Mucosa of descending colon (tissue), 3 donors: Measurements from ENCODE around the gene ACTN4. TPM values are rescaled to one million over a fixed set of nuclear protein-coding genes. Genes with fewer than 3 reads are reported as not detected.

Experiments
- ATAC-seq: fragments of 200-7000 bp; cut with Tn5 transposase; one replicate; pipeline ENCODE4 v1.9.1; 2020; ENCODE audit warnings: mild to moderate bottlenecking, moderate library complexity
- DNase-seq, 3 donors: peaks; one replicate each; pipeline ENCODE4 v3.0.0-alpha.2; 2020
- H3K36me3 ChIP-seq: fragments of 200-600 bp; one replicate; pipeline ENCODE4 v1.8.0; 2021; ENCODE audit warnings: low read depth, mild to moderate bottlenecking
- H3K4me1 ChIP-seq: fragments of 200-600 bp; one replicate; pipeline ENCODE4 v1.8.0; 2021; ENCODE audit warnings: low read depth, mild to moderate bottlenecking
- H3K4me3 ChIP-seq: fragments of 200-600 bp; one replicate; pipeline ENCODE4 v1.8.0; 2021; ENCODE audit warnings: mild to moderate bottlenecking
- H3K9me3 ChIP-seq: fragments of 200-600 bp; one replicate; pipeline ENCODE4 v1.8.0; 2021; ENCODE audit warnings: mild to moderate bottlenecking
- CTCF ChIP-seq: fragments of 200-600 bp; IDR thresholded peaks from one replicate; pipeline ENCODE4 v1.8.0; 2022; ENCODE audit warnings: antibody characterized with exemption, mild to moderate bottlenecking
- intact Hi-C, 2 donors: fragments of 100-400 bp; cut with DNase I in 1 of 2; cut with micrococcal nuclease in 1 of 2; formaldehyde crosslinking; loops; one replicate each; pipeline versions ENCODE4 v1.11.0 to v1.11.1; 2022; cut with DNase I, micrococcal nuclease
- total RNA-seq, 3 donors: library from RNA; stranded (reverse); fragmentation: NEBNext Ultra II Directional in 2 of 3; extraction: Animal tissue kit (Norgen Biotek cat#: 25700) in 2 of 3; gene quantifications; one replicate each; pipeline versions ENCODE4 v1.2.1 to v1.2.4, GENCODE V29; 2021 to 2023
- donor health status: DM: no; HTN: no; CAD: no; lungs with moderate emphysema.
- donor health status: DM: no; HTN: no; CAD: no.
- donor health status: DM: no; HTN: yes; CAD: no.

Gene ACTN4
- total RNA-seq, 3 donors from 2014 or later, result 566 to 1,080 (median 1,014) TPM

- ATAC-seq (no peak), DNase-seq (no peak)
- H3K9me3 ChIP-seq, result no peaks in the 10 kb centered on the region
- H3K4me3 ChIP-seq, result no peak overlapping the region
- TF ChIP-seq CTCF, result no peak
- H3K4me1 ChIP-seq, result no peaks in the 10 kb centered on the region
- intact Hi-C loops, result no loop called here
- no peaks in the 10 kb centered on the region for H3K36me3 ChIP-seq
These were observed 131.3 kb downstream of the ACTN4 start for GRCh38 chr19:38778733-38779132.

GRCh38 chr19:38780443-38780842 is 133.0 kb downstream of the ACTN4 start:
- no peaks in the 10 kb centered on the region for H3K36me3 ChIP-seq
- H3K4me3 ChIP-seq, result no peak overlapping the region
- TF ChIP-seq CTCF, result no peak
- ATAC-seq (no peak), DNase-seq (no peak)
- intact Hi-C loops, result no loop called here
- H3K4me1 ChIP-seq, result no peaks in the 10 kb centered on the region
- H3K9me3 ChIP-seq, result no peaks in the 10 kb centered on the region

- H3K36me3 ChIP-seq, result no peaks in the 10 kb centered on the region
- no peaks in the 10 kb centered on the region for H3K9me3 ChIP-seq
- no peak for DNase-seq
- TF ChIP-seq CTCF, result no peak
- H3K4me1 ChIP-seq, result no peaks in the 10 kb centered on the region
- no peak for ATAC-seq
- no peak overlapping the region for H3K4me3 ChIP-seq
- intact Hi-C loops, result no loop called here
These were observed 133.6 kb downstream of the ACTN4 start for GRCh38 chr19:38781058-38781457.

Other genes with a start within 250 kb of the ACTN4 start
- gene FAM98C, start 244.6 kb upstream of the ACTN4 start, total RNA-seq, result 10 to 100 TPM; 24.1 to 42.3 (median 30.1) TPM
- 1 to 10 TPM in 2 of 3 donors, under 1 TPM in 1; 0.55 to 2.3 (median 2.0) TPM for gene RASGRP4, start 221.4 kb upstream of the ACTN4 start, total RNA-seq
- gene RYR1, start 214.0 kb upstream of the ACTN4 start, total RNA-seq, result 1 to 10 TPM in 2 of 3 donors, under 1 TPM in 1; 0.46 to 2.5 (median 1.3) TPM
- 10 to 100 TPM in 1 of 3 donors, 1 to 10 TPM in 2; 6.9 to 10.6 (median 7.4) TPM for gene MAP4K1, start 29.7 kb upstream of the ACTN4 start, total RNA-seq
- gene EIF3K, start 28.5 kb upstream of the ACTN4 start, total RNA-seq, result 100 to 1,000 TPM; 338 to 393 (median 350) TPM
- gene CAPN12, start 96.8 kb downstream of the ACTN4 start, total RNA-seq, result 10 to 100 TPM in 2 of 3 donors, 1 to 10 TPM in 1; 3.1 to 15.9 (median 14.9) TPM
- not detected for gene LGALS7, start 125.9 kb downstream of the ACTN4 start, total RNA-seq
- gene LGALS7B, start 141.6 kb downstream of the ACTN4 start, total RNA-seq, result not detected
- 1,000 to 10,000 TPM; 2,367 to 7,005 (median 6,199) TPM for gene LGALS4, start 165.3 kb downstream of the ACTN4 start, total RNA-seq
- 100 to 1,000 TPM; 275 to 315 (median 290) TPM for gene ECH1, start 184.1 kb downstream of the ACTN4 start, total RNA-seq
- gene HNRNPL, start 202.3 kb downstream of the ACTN4 start, total RNA-seq, result 100 to 1,000 TPM; 267 to 317 (median 292) TPM
- gene RINL, start 230.6 kb downstream of the ACTN4 start, total RNA-seq, result 1 to 10 TPM; 3.8 to 5.4 (median 5.2) TPM